C4-2B (cell line): ENCODE measurements around the gene CTF1.

ENCODE experiments used
- CTCF ChIP-seq: fragments of 450-650 bp; conservative IDR thresholded peaks from 2 replicates; pipeline ENCODE4 v1.5.1; 2017; ENCODE audit warnings: mild to moderate bottlenecking
- ZFX ChIP-seq: fragments of 450-650 bp; IDR thresholded peaks from 2 replicates; pipeline ENCODE4 v1.6.1; 2017

- no peak for TF ChIP-seq CTCF
- TF ChIP-seq ZFX, result no peak
Measured at GRCh38 chr16:30922420-30922959, 26.1 kb downstream of the CTF1 start.
